ENCODE measurements around the gene OR4D11. TPM values are rescaled to one million over a fixed set of nuclear protein-coding genes. Genes with fewer than 3 reads are reported as not detected.

OR4D11 gene
- total RNA-seq, 1 experiment from 2014 or later: not detected

GRCh38 chr11:59551659-59552521 is 48.5 kb downstream of the OR4D11 start:
- Histone ChIP-seq H3K18ac (ENCODE audit: insufficient read length, low read depth, low read length) (no peak overlapping the region), H4K5ac (ENCODE audit: insufficient read length, low read depth, low read length) (no peak overlapping the region), H3K56ac (ENCODE audit: insufficient read length, low read depth, low read length) (no peak overlapping the region), H2BK20ac (ENCODE audit: low read depth, low read length, poor library complexity, severe bottlenecking) (no peak overlapping the region), H2AFZ (ENCODE audit: low read length) (no peak overlapping the region), H4K91ac (ENCODE audit: insufficient read length, low read depth, low read length) (no peak overlapping the region), H3K79me2 (ENCODE audit: insufficient read depth, low read length) (no peaks in the 10 kb centered on the region), H2BK5ac (ENCODE audit: insufficient read length, low read length) (no peak overlapping the region), H3T11ph (ENCODE audit: low read length) (no peak overlapping the region), H3K23ac (ENCODE audit: insufficient read length, low read depth, low read length) (no peak overlapping the region), H3K4me1 (ENCODE audit: insufficient read depth, low read length) (0 out of 2 replicates have a peak, but pooled peaks cover 4% of the 10 kb centered on the region), H3K9ac (ENCODE audit: extremely low read depth, insufficient read length, low read length) (no peak overlapping the region), H2BK12ac (ENCODE audit: insufficient read length, low read depth, low read length) (no peak overlapping the region), H3K27me3 (ENCODE audit: insufficient read depth, low read length) (no peaks in the 10 kb centered on the region), H2BK120ac (ENCODE audit: low read depth, low read length, poor library complexity, severe bottlenecking) (no peak overlapping the region), H4K8ac (replicated peaks; ENCODE audit: insufficient read length, low read depth, low read length) (no peak overlapping the region), H3K4ac (ENCODE audit: low read depth, low read length) (no peak overlapping the region), H3K23me2 (ENCODE audit: insufficient read length, low read depth, low read length, poor library complexity, severe bottlenecking) (peaks cover 12% of the 10 kb centered on the region), H3K14ac (ENCODE audit: insufficient read depth, low read length) (no peak overlapping the region), H3K79me1 (ENCODE audit: insufficient read depth, low read depth, low read length, poor library complexity, severe bottlenecking) (no peaks in the 10 kb centered on the region), H4K20me1 (ENCODE audit: control insufficient read depth, insufficient read depth, insufficient read length) (no peaks in the 10 kb centered on the region), H3K27ac (ENCODE audit: insufficient read length, low read depth, low read length) (no peak overlapping the region), H3K9me3 (ENCODE audit: control insufficient read depth, low read depth, low read length) (no peaks in the 10 kb centered on the region), H2BK15ac (ENCODE audit: low read depth, low read length) (no peak overlapping the region), H3K4me2 (ENCODE audit: insufficient read depth, insufficient read length, low read length) (peak overlapping the region; percentile 92), H2AK5ac (ENCODE audit: insufficient read length, low read length) (no peak overlapping the region)
- Mint-ChIP-seq H3K27ac (peak overlapping the region in 1 of 3 experiments; percentile 31; a peak in 1 of 7 replicates), H3K4me3 (peak overlapping the region; percentile 72 to 84), H3K4me1 (peaks cover 17 to 25% of the 10 kb centered on the region in 2 experiments), H3K27me3 (ENCODE audit: low read depth) (peaks cover 18% of the 10 kb centered on the region), H3K36me3 (ENCODE audit: insufficient read depth in 1 of 3, low read depth in 3 of 3) (no peaks in the 10 kb centered on the region; a peak in 2 of 7 replicates), H3K9me3 (peaks cover 2 to 8% of the 10 kb centered on the region in 2 experiments; a peak in 2 of 5 replicates)
- WGBS (ENCODE audit: extremely low coverage, insufficient read length, low lambda C conversion rate): no CpG with 5 or more reads among the region's 30 CpGs
- DNase-seq: peak; percentile 36
- no peak for TF ChIP-seq CTCF (conservative IDR thresholded peaks at IDR 0.05)
